AG08396 (cell line): ENCODE results near the gene PRDM16.

ENCODE experiments used
- DNase-seq: peaks from one replicate; pipeline ENCODE4 v3.0.0; 2012; ENCODE audit warnings: low spot score, mixed read lengths

Gene PRDM16

DNA sequence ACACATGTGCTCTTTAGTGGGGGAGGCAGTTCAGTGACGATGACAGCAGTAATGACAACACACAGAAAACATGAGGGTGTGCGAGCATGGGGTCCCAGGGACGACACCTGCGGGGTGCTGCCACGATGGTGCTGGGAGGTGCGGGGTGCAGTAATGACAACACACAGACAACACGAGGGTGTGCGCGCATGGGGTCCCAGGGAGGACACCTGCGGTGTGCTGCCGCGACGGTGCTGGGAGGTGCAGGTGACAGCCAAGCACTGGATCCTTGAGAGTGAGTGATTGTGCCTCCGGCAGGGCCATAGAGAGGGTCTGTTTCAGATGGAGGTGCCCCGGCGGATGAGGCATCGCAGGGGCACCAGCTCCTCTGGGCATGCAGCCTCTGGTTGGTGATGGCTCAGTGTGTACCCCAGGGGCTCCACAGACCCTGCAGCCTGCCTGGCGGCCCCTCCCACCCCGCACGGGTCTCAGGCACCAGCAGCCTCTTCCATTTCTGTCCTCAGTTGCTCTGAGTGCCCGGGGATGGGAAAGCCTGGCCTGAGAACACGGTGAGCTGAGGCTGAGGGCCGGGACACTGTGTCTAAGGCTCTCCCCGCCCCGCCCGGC, 193.8 kb downstream of the PRDM16 start:
- DNase-seq: no peak

DNA sequence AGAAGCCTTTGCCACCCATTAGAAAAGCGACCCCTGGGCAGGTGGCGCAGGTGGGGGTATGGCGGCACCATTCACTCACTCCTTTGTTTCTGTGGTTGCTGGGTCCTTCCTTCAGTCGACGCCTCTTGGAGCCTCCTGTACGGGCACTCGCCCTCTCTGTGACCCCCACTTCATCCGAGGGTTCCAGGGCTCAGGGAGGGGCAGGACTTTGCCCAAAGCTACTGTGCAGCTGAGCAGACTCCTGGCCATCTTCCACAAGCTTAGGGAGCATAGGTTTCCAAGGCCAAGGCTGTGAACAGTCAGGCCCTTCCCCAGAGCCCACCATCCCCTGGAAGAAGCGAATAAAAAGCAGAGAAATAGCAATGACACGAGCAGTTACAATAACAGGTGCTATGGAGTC, 194.8 kb downstream of the PRDM16 start:
- no peak for DNase-seq

DNA sequence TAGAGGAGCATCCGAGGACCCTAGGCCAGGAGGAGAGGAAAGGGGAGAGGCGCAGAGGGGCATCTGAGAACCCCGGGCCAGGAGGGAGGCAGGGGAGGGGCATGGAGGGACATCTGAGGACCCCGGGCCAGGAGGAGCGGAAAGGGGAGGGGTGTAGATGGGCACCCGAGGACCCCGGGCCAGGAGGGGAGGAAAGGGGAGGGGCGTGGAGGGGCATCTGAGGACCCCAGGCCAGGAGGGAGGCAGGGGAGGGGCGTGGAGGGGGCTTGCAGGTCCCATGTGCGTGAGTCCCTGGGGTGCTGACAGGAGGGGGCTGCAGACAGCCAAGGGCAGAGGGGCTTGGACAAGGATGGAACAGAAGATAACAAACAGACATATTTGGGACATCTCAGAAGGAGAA, 195.5 kb downstream of the PRDM16 start:
- no peak for DNase-seq

DNA sequence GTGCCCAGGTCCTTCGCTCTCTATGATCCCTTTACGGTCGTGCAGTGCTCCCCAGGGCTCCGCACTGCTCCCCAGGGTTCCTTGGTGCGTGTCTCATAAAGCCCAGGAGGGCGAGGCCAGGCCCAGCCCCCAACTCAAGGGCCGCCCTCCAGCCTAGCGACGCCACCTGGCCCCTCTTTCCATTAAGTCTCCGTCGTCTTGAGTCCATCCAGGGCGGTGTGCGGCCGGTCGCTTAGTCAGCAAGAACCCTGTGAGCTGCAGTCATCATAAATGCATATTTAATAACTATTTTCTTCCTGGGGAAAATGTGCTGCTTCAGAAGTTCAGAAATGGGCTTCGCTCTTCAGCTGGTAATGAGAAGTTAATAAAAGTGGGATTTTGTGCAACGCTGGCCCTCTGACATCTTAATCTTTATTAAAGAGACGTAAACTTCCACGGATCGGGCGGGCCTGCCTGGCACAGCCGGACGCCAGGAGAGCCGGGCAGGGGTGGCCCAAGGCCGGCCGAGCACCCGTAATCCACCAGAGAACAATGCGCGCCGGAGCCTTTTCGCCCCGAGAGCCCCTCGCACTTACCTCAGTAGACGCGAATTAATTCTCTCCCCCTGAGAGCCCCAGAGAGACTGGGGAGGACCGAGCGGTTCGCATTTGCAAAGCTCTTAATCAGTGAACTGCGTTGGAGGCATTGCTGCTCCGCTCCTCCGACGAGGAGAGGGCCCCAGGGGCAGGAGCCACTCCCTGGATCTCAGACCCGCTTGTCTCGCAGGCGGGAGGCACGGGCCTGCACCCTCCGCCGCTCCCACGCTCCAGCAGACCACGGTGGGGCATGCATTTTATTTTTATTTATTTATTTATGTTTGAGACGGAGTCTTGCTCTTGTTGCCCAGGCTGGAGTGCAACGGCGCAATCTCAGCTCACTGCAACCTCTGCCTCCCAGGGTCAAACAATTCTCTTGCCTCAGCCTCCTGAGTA, 197.1 kb downstream of the PRDM16 start:
- no peak for DNase-seq

DNA sequence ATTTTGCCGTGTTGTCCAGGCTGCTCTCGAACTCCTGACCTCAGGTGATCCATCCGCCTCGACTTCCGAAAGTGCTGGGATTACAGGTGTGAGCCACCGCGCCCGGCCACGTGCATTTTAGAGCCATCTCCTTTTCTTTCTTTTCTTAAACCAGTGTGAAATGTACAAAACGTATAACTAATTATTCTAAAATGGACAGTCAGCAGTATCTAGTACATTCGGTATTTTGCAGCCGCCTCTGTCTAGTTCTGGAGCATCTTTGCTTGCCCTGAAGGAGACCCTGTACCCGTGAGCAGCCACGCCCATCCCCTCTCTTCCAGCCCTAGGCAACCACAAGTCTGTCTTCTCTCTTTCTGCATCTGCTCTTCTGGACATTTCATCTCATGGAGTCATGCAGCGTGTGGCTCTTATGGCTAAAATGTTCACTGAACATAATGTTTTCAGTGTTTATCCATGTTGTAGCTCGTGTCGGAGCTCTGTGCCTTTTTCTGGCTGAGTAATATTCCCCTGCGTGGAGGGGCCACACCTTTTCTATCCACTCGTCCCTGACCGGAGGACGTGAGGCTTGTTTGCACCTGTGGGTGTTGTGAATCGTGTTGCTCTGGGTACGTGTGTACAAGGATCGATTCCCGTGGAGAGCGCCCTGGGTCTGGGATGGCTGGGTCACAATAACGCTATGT, 198.0 kb downstream of the PRDM16 start:
- DNase-seq: no peak

DNA sequence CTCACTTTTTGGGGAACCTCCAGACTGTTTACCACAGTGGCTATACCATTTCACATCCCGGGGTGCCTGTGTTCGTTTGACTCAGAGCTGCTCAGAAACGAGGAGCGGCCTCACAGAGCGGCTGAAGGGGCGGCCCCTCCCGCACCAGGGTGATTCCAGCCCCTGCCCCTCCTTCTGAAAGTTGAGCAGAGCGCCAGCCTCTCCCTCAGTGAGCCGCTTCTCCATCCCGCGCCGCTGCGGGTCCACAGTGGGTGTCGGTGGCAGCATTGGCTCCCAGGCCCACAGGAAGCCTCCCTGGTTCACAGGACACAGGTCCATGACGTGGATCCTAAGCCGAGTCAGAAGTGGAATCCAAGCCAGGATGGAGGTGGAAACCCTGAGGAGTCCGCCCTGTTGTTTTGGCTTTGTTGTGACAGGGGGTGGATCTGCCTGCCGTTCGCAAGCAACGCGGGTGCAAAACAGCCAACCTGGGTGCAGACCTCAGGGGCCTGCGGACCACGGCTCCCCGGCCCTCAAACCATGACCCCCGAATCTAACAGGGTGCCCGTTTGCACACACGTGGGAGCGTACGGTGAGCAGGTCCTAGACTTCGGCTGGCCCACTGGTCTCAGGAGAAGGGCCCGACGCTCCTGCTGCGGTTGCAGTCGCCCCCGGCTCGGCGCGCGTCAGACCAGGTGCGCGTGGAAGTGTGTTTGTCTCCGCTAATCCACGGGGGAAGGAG, 198.7 kb downstream of the PRDM16 start:
- no peak for DNase-seq

DNA sequence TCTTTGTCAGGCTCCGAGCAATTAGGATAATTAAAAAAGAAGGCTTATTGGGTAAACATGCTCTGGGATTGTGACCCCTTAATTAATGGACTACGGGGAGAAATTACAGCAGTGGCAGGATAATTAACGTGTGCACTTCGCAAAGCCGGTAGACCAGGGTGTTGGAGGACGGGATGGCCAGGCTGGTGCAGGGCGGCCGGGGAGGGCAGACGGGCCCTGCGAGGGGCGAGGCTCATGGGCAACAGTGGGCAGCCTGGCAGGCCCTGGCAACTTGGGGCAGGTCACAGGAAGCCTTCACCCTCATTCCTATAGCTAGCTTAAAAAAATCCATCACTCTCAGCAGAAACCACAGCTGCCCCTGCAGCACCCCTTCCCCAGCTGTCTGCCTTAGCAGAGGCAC, 199.3 kb downstream of the PRDM16 start:
- no peak for DNase-seq

DNA sequence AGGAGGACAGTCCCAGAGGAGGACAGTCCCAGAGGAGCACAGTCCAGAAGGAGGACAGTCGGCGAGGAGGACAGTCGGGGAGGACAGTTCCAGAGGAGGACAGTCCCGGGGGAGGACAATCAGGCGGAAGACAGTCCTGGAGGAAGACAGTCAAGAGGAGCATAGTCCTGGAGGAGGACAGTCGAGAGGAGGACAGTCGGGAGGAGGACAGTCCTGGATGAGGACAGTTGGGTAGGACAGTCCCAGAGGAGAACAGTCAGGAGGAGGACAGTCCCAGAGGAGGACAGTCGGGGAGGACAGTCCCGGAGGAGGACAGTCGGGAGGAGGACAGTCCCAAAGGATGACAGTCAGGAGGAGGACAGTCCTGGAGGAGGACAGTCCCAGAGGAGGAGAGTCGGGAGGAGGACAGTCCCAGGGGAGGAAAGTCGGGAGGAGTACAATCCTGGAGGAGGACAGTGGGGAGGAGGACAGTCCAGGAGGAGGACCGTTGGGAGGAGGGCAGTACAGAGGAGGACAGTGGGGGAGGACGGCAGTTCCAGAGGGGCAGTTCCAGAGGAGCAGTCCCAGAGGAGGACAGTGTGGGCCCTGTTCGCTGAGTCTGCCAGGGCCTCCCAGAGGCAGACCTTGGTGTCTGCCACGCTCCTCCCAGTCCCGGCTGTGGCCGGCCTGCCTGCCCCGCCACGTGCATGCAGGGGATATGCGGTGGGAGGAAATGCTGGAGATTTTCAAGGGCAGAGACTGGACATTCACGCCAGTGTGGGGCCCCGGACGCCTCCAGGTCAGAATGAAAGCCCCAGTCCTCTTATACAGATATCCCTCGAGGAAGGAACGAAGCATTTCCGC, 201.6 kb downstream of the PRDM16 start:
- no peak for DNase-seq

DNA sequence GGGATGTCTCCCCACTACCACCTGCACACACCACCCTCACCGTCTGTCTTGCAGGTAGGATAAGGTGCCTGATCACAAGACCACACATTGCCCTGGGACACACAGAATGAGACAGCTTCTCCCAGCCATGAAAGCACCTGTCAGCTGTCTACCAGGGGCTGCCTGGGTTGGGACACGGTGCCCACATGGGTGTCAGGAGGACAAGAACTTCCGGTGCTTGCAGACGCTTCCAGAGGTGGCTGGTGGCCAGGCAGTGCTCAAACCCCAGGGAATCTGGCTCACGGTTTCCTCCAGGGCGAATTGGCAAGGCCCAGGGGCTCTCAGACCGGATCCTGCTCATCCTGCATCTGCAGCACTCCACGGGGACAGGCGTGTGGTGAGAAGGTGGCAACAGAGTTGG, 202.9 kb downstream of the PRDM16 start:
- no peak for DNase-seq

DNA sequence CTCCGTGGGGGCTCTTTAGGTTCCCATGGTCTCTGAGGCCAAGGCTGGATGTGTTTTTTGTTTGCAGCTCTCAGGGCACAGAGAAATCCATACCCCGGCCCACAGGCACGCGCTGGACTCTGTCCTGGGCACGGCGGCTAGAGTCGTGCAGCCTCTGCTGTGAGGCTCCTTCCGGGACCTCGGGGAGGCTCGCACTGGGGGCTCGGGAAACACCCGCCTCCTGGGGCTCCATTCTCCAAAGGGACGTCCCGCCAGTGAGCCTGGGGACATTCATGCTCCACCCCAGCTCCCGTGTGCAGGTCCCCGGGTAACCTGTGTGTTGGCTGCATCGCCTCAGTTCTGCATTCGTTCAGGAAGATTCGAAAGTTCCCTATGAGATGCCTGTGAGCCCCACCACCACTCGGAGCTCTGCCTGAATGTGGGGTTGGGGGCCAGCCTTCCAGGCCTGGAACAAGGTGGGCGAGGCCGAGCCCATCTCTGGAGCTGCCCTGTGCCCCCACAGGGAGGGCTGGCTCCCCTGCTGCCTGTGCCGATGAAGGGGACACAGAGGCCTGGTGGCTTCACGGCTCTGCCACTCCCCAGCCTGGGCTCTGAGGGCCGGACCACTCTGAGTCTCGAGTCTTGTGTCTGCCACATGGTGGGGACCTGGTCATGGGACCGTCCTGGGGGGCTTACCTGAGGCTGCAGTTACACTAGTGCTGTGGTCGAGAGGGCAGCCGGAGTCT, 203.5 kb downstream of the PRDM16 start:
- DNase-seq: no peak

DNA sequence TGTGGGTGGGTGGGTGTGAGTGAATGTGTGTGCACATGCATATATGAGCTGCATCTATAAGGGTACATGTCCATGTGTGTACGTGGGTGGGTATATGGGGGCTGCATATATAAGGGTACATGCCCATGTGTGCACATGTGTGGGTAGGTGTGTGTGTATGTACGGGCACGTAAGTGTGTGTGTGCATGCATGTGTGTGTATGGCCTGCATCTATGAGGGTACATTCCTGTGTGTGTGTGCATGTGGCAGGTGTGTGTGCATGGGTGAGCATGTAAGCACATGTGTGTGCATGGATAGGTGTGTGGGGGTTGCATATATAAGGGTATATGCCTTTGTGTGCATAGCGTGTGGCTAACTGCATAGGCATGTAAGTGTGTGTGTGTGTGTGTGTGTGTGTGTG, 204.4 kb downstream of the PRDM16 start:
- DNase-seq: no peak

DNA sequence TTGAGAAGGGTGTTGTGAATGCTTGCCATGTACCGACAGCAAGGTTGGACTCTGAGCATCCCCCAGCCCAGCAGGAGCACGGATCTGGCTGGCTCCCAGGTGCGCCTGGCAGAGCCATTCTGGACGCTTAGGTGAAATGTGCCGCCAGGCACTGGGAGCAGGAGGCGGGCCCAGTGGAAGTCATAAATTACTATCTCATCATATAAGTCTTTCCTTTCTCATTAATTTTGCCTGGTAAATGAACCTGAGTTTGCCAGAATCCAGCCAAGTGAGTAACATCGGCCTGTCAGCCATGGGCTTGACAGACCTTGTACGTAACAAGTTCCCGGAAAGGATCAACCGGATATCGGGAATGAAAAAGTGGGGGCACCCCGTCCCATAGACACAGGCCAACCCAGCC, 206.0 kb downstream of the PRDM16 start:
- no peak for DNase-seq

DNA sequence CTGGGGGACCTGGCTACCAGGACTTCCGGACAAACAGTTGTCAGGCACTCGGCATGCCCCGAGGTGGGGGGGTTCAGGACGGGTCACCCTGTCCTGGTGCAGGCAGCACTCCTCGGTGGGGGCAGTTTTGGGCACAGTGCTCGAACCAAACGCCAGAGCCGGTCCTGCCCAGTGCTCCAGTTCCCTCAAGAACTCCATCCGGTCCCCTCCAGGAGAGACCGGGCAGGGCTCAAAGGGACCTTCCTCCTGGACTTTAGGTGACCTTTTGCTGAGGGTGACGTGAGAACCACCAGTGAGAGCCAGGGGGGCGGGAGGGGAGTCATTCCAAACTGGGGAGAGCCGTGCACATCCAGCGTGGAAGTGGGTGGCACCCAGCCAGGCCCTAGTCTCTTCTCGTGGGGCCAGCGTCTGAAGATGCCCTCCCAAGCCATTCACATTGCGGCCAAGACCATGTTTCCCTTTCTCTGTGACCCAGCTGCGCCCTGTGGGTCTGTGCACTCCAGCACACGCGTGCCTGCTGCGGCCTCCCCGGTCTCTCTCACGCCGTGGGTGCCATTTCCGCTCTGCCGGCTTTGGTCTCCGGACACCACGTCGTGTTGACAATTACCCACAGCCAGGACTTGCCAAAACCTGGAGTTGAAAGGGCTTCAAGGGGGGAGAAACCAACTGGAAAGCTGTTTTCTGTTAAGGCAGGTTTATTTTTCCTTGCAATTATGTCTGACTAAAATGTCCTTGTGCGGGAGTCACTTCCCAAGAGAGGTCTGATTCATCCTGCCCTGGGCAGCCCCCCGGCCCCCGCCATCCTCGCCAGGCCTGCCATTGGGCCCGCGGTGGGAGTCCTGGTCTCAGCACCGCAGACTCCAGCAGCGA, 206.7 kb downstream of the PRDM16 start:
- no peak for DNase-seq

DNA sequence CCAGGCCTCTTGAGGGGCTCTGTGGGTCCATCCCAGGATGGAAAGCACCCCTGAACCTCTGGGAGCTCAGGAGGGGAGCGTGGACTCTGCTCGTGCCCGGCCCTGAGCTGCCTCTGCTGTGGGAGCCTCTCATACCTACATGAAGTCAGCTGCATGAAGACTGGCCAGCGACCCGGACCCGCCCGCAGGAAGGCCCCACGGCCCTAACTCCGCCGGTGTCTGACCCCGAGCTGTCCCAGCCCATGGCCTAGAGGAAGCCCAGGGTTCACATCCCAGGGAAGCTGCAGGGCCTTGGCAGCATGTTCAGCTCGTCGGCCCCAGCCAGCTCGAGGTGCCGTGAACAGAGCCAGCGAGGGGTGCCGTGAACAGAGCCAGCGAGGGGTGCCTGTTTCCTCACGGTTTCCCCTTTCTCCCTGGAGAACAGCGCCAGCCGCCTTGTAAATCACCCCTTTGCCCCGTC, 207.4 kb downstream of the PRDM16 start:
- DNase-seq: no peak

DNA sequence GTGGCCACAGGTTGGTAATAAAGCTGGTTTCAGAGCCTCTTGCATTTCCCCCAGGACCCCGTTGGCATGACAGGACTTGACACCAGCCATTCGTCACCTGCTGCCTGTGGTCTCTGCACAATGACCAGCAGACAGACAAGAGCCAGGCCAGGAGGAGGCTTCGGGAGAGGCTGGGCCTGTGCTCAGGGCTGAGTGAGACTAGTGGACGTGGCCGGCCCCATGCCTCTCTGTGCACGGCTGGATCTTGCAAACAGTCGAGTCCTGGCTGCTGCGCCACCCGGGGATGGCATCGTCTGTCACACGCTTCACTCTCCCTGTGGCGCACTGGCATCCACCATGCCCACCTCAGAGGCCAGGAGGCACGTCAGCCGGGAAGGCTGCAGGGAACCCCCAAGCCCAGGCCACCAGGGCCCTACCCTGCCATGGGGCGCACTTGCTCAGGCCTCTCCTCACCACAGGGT, 208.0 kb downstream of the PRDM16 start:
- DNase-seq: no peak

DNA sequence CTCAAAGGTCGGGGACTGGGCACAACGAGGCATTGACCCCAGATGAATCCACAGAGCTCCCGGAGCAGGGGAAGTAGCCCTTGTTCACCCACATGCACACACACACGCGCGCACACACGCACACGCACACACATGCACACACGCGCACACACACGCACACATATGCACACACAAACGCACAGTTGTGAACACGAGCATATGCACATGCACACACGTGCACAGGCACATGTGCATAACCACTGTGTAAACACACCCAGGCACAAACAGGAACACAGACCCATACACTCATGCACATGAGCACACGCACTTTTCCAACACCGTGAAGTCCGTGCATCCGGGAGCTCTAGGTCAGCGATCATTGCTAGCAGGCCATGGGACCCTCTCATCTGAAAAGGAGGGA, 208.6 kb downstream of the PRDM16 start:
- no peak for DNase-seq

DNA sequence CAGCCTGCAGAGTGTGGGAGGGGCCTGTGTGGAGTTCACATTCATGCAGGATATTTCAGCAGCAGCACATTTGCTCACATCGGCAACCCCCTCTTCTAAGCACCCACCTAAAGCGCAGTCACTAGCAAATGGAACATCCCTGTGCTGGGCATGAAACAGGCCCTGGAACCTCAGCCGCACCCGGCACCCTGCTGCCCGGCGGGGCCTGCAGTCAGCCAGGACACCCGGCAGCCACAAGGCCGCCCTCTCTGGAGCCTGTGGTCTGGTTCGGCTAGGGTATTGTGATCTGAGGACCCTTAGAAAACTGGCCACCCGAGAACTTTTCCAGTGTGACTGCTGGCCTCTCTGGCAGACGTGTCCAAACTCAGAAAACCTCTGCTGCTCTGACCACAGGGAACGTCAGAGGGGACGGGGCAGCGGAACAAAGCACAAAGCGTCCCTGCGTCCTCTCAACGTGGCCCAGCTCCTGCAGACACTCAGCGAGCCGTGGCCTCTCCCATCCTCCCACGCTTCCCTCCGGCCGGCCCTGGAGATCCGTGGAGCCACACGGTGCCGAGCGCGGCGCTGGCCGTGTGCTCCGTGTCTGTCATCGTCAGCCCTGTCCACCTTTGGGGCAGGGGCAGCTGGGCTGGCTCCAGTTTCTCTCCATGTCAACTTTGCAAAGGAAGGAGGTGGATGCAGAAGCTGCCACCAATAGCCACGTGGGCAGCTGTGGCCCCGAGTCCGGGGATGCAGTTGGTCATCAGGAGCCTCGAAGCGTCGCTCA, 209.6 kb downstream of the PRDM16 start:
- DNase-seq: no peak

DNA sequence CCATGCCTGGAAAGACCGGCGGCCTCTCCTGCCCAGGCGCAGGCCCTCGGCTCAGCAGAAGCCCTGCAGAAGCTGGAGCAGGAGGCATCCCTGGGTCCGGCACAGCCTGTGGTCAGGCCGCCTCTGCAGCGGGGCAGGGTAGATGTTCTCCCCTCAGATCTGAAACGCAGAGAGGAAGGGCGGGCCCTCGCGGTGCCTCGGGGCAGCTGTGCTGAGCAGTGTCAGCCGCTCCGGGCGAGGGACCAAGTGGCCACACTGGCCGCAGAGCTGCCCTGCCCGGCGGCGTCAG, 210.1 kb downstream of the PRDM16 start:
- no peak for DNase-seq

DNA sequence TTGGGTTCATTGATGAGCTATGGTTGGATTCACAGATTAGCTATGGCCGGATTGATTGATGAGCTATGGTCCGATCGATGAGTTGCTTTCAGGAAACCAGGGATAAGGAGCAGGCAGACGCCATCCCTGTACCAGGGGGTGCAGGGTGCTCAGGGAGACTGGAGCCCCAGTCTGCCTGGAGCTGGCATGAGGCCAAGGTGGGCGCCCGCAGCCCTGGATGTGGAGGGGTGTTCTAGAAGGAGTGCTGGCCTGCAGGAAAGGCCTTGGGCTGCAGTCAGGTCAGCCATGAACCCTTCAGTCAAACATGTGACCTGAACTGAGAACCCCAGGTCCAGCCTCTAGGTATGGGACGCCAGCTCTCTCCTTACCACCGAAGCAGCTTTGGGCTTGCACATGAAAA, 212.7 kb downstream of the PRDM16 start:
- DNase-seq: no peak
